Measurements from ENCODE around the gene PDLIM1.

- TF ChIP-seq CTCF (IDR thresholded peaks at IDR 0.05; ENCODE audit: low read length) = no peak
- TF ChIP-seq EZH2 (IDR thresholded peaks at IDR 0.05; ENCODE audit: borderline replicate concordance, low read length) = no peak
Observed at GRCh38 chr10:95211606-95212279, 79.1 kb downstream of the PDLIM1 start.
